GM23338 (cell line): ENCODE results near the gene SHISA7. TPM values are rescaled to one million over a fixed set of nuclear protein-coding genes. Genes with fewer than 3 reads are reported as not detected.

Source experiments
- ATAC-seq: fragments of 200-7000 bp; cut with Tn5 transposase; 3 replicates; pipeline ENCODE4 v1.9.1; 2020
- DNase-seq: peaks from one replicate; pipeline ENCODE4 v3.0.0-alpha.2; 2015; ENCODE audit warnings: low spot score
- H2AFZ ChIP-seq: fragments of 200-600 bp; sonication (generic); 2 replicates; pipeline ENCODE4 v1.8.0; 2016; ENCODE audit warnings: antibody characterized with exemption, mild to moderate bottlenecking, moderate library complexity
- H3F3A ChIP-seq: fragments of 200-600 bp; sonication (generic); replicated peaks from 2 replicates; pipeline ENCODE4 v1.8.0; 2017; ENCODE audit warnings: antibody characterized with exemption, mixed run types, low read depth
- H3K27ac ChIP-seq: fragments of 200-600 bp; sonication (generic); 2 replicates; pipeline ENCODE4 v1.6.1; 2016; ENCODE audit warnings: low read depth
- H3K27me3 ChIP-seq: fragments of 200-600 bp; sonication (generic); 2 replicates; pipeline ENCODE4 v1.8.0; 2016; ENCODE audit warnings: mild to moderate bottlenecking, mixed run types, moderate library complexity; ENCODE audit not compliant: insufficient read depth
- H3K36me3 ChIP-seq: fragments of 200-600 bp; sonication (generic); 2 replicates; pipeline ENCODE4 v1.8.0; 2016; ENCODE audit warnings: mild to moderate bottlenecking; ENCODE audit not compliant: insufficient read depth
- H3K4me1 ChIP-seq: fragments of 200-600 bp; sonication (generic); 2 replicates; pipeline ENCODE4 v1.8.0; 2016; ENCODE audit warnings: mild to moderate bottlenecking, moderate library complexity; ENCODE audit not compliant: insufficient read depth
- H3K4me2 ChIP-seq: fragments of 200-600 bp; sonication (generic); 2 replicates; pipeline ENCODE4 v1.7.1; 2017; ENCODE audit warnings: mixed run types
- H3K4me3 ChIP-seq: fragments of 200-600 bp; sonication (generic); 2 replicates; pipeline ENCODE4 v1.6.1; 2016; ENCODE audit warnings: mixed run types
- H3K79me2 ChIP-seq: fragments of 200-600 bp; sonication (generic); replicated peaks from 2 replicates; pipeline ENCODE4 v1.8.0; 2017; ENCODE audit warnings: mild to moderate bottlenecking; ENCODE audit not compliant: insufficient read depth
- H3K9me2 ChIP-seq: fragments of 200-600 bp; sonication (generic); 2 replicates; pipeline ENCODE4 v1.8.0; 2017; ENCODE audit not compliant: insufficient read depth
- H4K20me1 ChIP-seq: fragments of 200-600 bp; sonication (generic); replicated peaks from 2 replicates; pipeline ENCODE4 v1.8.0; 2017; ENCODE audit warnings: mild to moderate bottlenecking; ENCODE audit not compliant: insufficient read depth
- H3K27ac Mint-ChIP-seq: 2 replicates; pipeline ENCODE4 v1.8.0; 2020; ENCODE audit warnings: inconsistent platforms, mild to moderate bottlenecking, moderate library complexity, mixed read lengths
- H3K27me3 Mint-ChIP-seq: 3 replicates; pipeline ENCODE4 v1.8.0; 2022; ENCODE audit warnings: low read depth, mild to moderate bottlenecking, moderate library complexity, mixed read lengths, inconsistent platforms; ENCODE audit not compliant: insufficient read depth, poor library complexity
- H3K36me3 Mint-ChIP-seq: 3 replicates; pipeline ENCODE4 v1.8.0; 2021; ENCODE audit warnings: low read depth, mild to moderate bottlenecking, inconsistent platforms, moderate library complexity, mixed read lengths
- H3K4me1 Mint-ChIP-seq: 3 replicates; pipeline ENCODE4 v1.8.0; 2020; ENCODE audit warnings: mild to moderate bottlenecking, inconsistent platforms, mixed read lengths
- H3K4me3 Mint-ChIP-seq: 3 replicates; pipeline ENCODE4 v1.8.0; 2021; ENCODE audit warnings: moderate library complexity, mild to moderate bottlenecking, inconsistent platforms, mixed read lengths
- H3K9me3 Mint-ChIP-seq: 3 replicates; pipeline ENCODE4 v1.8.0; 2020; ENCODE audit warnings: moderate library complexity, mild to moderate bottlenecking, inconsistent platforms, mixed read lengths
- CREB1 ChIP-seq: fragments of 250-450 bp; sonication (Bioruptor Pico); IDR thresholded peaks from 2 replicates; pipeline ENCODE4 v1.5.0; 2020; ENCODE audit warnings: low read depth, mild to moderate bottlenecking, moderate library complexity
- CTCF ChIP-seq, 2 experiments: fragments of 200-600 bp in 1 of 2; sonication (generic) in 1 of 2; conservative IDR thresholded peaks; 2 replicates each; pipeline versions ENCODE4 v1.5.1 to v1.6.1; 2016 to 2017; ENCODE audit warnings: antibody characterized with exemption in 2 of 2, low read depth in 2 of 2, mild to moderate bottlenecking in 2 of 2, moderate library complexity in 1 of 2
- ETS1 ChIP-seq: IDR thresholded peaks from 2 replicates; pipeline ENCODE4 v1.6.1; 2016; ENCODE audit warnings: antibody characterized with exemption
- EZH2 ChIP-seq: fragments of 200-600 bp; sonication (generic); IDR thresholded peaks from one replicate; pipeline ENCODE4 v1.8.0; 2017; ENCODE audit warnings: antibody characterized with exemption, mild to moderate bottlenecking, low read depth; ENCODE audit not compliant: unreplicated experiment
- EZH2phosphoT487 ChIP-seq: fragments of 200-600 bp; sonication (generic); IDR thresholded peaks from one replicate; pipeline ENCODE4 v1.8.1; 2018; ENCODE audit warnings: antibody characterized with exemption; ENCODE audit not compliant: unreplicated experiment
- JUNB ChIP-seq: IDR thresholded peaks from one replicate; pipeline ENCODE4 v1.6.1; 2016; ENCODE audit warnings: antibody characterized with exemption; ENCODE audit not compliant: unreplicated experiment
- NANOG ChIP-seq: IDR thresholded peaks from 2 replicates; pipeline ENCODE4 v1.6.1; 2016; ENCODE audit warnings: antibody characterized with exemption, borderline replicate concordance
- POLR2AphosphoS5 ChIP-seq: IDR thresholded peaks from 2 replicates; pipeline ENCODE4 v1.6.1; 2016; ENCODE audit warnings: antibody characterized with exemption, low read depth
- STAT1 ChIP-seq: IDR thresholded peaks from one replicate; pipeline ENCODE4 v1.6.1; 2016; ENCODE audit warnings: antibody characterized with exemption; ENCODE audit not compliant: unreplicated experiment
- ZNF114 ChIP-seq: fragments of 250-450 bp; sonication (Bioruptor Pico); IDR thresholded peaks from 2 replicates; pipeline ENCODE4 v1.5.0; 2020; ENCODE audit warnings: mild to moderate bottlenecking, moderate library complexity
- ZNF331 ChIP-seq: fragments of 250-450 bp; sonication (Bioruptor Pico); IDR thresholded peaks from 2 replicates; pipeline ENCODE4 v1.5.0; 2020; ENCODE audit warnings: low read depth, mild to moderate bottlenecking, moderate library complexity
- ZNF462 ChIP-seq: fragments of 250-450 bp; sonication (Bioruptor Pico); IDR thresholded peaks from 2 replicates; pipeline ENCODE4 v1.5.0; 2020; ENCODE audit warnings: mild to moderate bottlenecking, moderate library complexity
- polyA plus RNA-seq: library from polyadenylated mRNA; unstranded; fragments of >200 nt; fragmentation: Nextera tagmentation; extraction: Ambion mirVana; gene quantifications from 2 replicates; pipeline ENCODE4 v1.2.1, GENCODE V29; 2016
- total RNA-seq: library from RNA; depleted of rRNA; stranded (reverse); fragments of >200 nt; shearing (Covaris generic); gene quantifications from 2 replicates; pipeline ENCODE4 v1.2.3, GENCODE V29; 2014
- TF ChIP-seq, protein P1 (sequence below): IDR thresholded peaks from one replicate; pipeline ENCODE4 v1.6.1; 2018; ENCODE audit warnings: antibody characterized with exemption; ENCODE audit not compliant: unreplicated experiment

SHISA7 gene
- total and polyA plus RNA-seq, 2 experiments from 2014 or later: 0.32 to 1.4 TPM

DNA sequence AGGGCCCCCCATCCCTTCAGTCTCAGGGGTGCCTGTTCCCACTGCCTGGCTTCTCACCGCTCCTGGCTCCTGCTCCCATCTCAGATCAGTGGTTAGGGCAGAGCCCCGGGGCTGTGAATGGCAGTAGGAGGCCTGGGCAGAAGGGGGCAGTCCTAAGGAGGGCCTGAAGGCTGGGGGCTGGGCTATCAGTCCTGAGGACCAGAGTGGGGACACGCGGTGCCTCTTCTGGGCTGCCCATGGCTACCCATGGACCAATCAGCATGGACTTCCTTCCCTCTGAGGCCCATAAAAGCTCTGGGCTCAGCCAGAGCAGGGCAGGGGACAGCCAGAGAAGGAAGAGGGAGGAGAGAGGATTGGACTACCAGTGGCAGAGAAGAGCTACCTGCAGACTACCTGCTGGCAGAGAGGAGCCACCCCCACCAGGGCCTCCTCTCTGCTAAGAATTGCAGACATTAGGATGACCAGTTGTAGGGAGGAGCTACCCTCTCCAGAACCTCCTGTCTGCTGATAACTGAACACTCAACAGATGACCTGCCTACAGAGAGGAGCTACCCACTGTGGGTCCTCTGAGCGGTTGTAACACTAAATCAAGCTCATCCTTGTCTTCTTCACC is 23.4 kb downstream of the SHISA7 start:
- ATAC-seq (no peak; the same call in 2 of the 3 replicates), DNase-seq (no peak)
- Histone ChIP-seq H3K27me3 (peaks cover 7% of the 10 kb centered on the region; the same call in 1 of the 2 replicates), H4K20me1 (no peaks in the 10 kb centered on the region), H2AFZ (no peak overlapping the region), H3K9me2 (no peaks in the 10 kb centered on the region), H3F3A (no peaks in the 10 kb centered on the region), H3K79me2 (no peaks in the 10 kb centered on the region), H3K4me1 (no peaks in the 10 kb centered on the region), H3K4me2 (no peak overlapping the region), H3K4me3 (no peak overlapping the region), H3K27ac (no peak overlapping the region), H3K36me3 (no peaks in the 10 kb centered on the region)
- H3K4me1 Mint-ChIP-seq: peaks cover 2% of the 10 kb centered on the region; the same call in 2 of the 3 replicates
- H3K9me3 Mint-ChIP-seq: peaks cover 14% of the 10 kb centered on the region
- no peak overlapping the region for H3K27ac Mint-ChIP-seq
- peaks cover 17% of the 10 kb centered on the region for H3K27me3 Mint-ChIP-seq
- TF ChIP-seq STAT1: no peak
- no peak for TF ChIP-seq CREB1
- TF ChIP-seq CTCF (conservative IDR thresholded peaks at IDR 0.05; ENCODE audit: low read depth in 2 of 2): no peak
- TF ChIP-seq EZH2phosphoT487: no peak
- TF ChIP-seq POLR2AphosphoS5: no peak
- TF ChIP-seq ZNF331 (CRISPR knock-in tag): no peak
- no peak for TF ChIP-seq ZNF462
- TF ChIP-seq ETS1: no peak
- TF ChIP-seq, protein P1, sequence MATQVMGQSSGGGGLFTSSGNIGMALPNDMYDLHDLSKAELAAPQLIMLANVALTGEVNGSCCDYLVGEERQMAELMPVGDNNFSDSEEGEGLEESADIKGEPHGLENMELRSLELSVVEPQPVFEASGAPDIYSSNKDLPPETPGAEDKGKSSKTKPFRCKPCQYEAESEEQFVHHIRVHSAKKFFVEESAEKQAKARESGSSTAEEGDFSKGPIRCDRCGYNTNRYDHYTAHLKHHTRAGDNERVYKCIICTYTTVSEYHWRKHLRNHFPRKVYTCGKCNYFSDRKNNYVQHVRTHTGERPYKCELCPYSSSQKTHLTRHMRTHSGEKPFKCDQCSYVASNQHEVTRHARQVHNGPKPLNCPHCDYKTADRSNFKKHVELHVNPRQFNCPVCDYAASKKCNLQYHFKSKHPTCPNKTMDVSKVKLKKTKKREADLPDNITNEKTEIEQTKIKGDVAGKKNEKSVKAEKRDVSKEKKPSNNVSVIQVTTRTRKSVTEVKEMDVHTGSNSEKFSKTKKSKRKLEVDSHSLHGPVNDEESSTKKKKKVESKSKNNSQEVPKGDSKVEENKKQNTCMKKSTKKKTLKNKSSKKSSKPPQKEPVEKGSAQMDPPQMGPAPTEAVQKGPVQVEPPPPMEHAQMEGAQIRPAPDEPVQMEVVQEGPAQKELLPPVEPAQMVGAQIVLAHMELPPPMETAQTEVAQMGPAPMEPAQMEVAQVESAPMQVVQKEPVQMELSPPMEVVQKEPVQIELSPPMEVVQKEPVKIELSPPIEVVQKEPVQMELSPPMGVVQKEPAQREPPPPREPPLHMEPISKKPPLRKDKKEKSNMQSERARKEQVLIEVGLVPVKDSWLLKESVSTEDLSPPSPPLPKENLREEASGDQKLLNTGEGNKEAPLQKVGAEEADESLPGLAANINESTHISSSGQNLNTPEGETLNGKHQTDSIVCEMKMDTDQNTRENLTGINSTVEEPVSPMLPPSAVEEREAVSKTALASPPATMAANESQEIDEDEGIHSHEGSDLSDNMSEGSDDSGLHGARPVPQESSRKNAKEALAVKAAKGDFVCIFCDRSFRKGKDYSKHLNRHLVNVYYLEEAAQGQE: no peak
- TF ChIP-seq JUNB: no peak
- no peak for TF ChIP-seq EZH2
- TF ChIP-seq ZNF114: no peak
- TF ChIP-seq NANOG: no peak
- H3K36me3 Mint-ChIP-seq: no peaks in the 10 kb centered on the region; the same call in 2 of the 3 replicates
- H3K4me3 Mint-ChIP-seq: no peak overlapping the region
